Panc1 (cell line): ENCODE data around the gene ZNF202. TPM values are rescaled to one million over a fixed set of nuclear protein-coding genes. Genes with fewer than 3 reads are reported as not detected.
"Not testable (repeated sequence)": the region's sequence is repeated elsewhere in the genome, so short reads cannot be mapped to it uniquely, and the experiment has no call there.

ENCODE experiments used
- ATAC-seq: fragments of 200-7000 bp; cut with Tn5 transposase; 2 replicates; pipeline ENCODE4 v1.9.1; 2020; ENCODE audit warnings: mild to moderate bottlenecking, moderate library complexity
- BruUV-seq: library from RNA; stranded (reverse); fragments of 400-500 nt; replicated peaks from 2 replicates; lab custom pipeline; 2021; lab: Mats Ljungman, UMichigan
- CTCF ChIA-PET: fragments of 300-600 bp; sonication (Branson Sonifier 250); formaldehyde crosslinking; loops from one replicate; lab custom pipeline; 2022; ENCODE audit warnings: antibody characterized with exemption; lab: Charles Lee
- POLR2A ChIA-PET: fragments of 300-600 bp; sonication (Branson Sonifier 250); formaldehyde crosslinking; loops from one replicate; lab custom pipeline; 2022; ENCODE audit warnings: antibody characterized with exemption; lab: Charles Lee
- DNase-seq: peaks from one replicate; pipeline ENCODE4 v3.0.0-alpha.2; 2010; ENCODE audit warnings: low read depth, low spot score
- H3K27ac ChIP-seq: 2 replicates; pipeline ENCODE4 v1.5.1; 2011; ENCODE audit warnings: mild to moderate bottlenecking, low read length, inconsistent platforms
- H3K27me3 ChIP-seq: fragments of 200-500 bp; sonication (Bioruptor generic); 2 replicates; pipeline ENCODE4 v1.6.0; 2014; ENCODE audit warnings: low read length, inconsistent platforms; ENCODE audit not compliant: control insufficient read depth, insufficient read depth
- H3K36me3 ChIP-seq: fragments of 200-500 bp; sonication (Bioruptor generic); 2 replicates; pipeline ENCODE4 v1.5.1; 2014; ENCODE audit warnings: inconsistent platforms, mild to moderate bottlenecking, low read length, moderate library complexity; ENCODE audit not compliant: control insufficient read depth, insufficient read depth
- H3K4me1 ChIP-seq: 2 replicates; pipeline ENCODE4 v1.5.1; 2011; ENCODE audit warnings: inconsistent platforms, mild to moderate bottlenecking, low read length, moderate library complexity; ENCODE audit not compliant: control insufficient read depth, insufficient read depth
- H3K4me3 ChIP-seq, 2 experiments: 2 replicates each; pipeline ENCODE4 v1.5.1; 2011 to 2012; ENCODE audit warnings: low read depth in 2 of 2, low read length in 2 of 2, mild to moderate bottlenecking in 2 of 2, inconsistent platforms in 1 of 2, moderate library complexity in 1 of 2
- H3K9me3 ChIP-seq: fragments of 200-500 bp; sonication (Bioruptor generic); 2 replicates; pipeline ENCODE4 v1.5.1; 2014; ENCODE audit warnings: low read depth, mild to moderate bottlenecking, inconsistent platforms, low read length, moderate library complexity; ENCODE audit not compliant: control insufficient read depth, insufficient read depth
- CTCF ChIP-seq: fragments of 450-650 bp; IDR thresholded peaks from 2 replicates; pipeline ENCODE4 v1.5.1; 2017; ENCODE audit warnings: mild to moderate bottlenecking
- POLR2AphosphoS5 ChIP-seq: IDR thresholded peaks from 2 replicates; pipeline ENCODE4 v1.6.1; 2012; ENCODE audit warnings: mild to moderate bottlenecking, low read depth, low read length, moderate library complexity
- REST ChIP-seq, 2 experiments: IDR thresholded peaks; 2 replicates each; pipeline ENCODE4 v1.6.1; 2011 to 2012; ENCODE audit warnings: low read depth in 2 of 2, control low read depth in 1 of 2, low read length in 1 of 2, mild to moderate bottlenecking in 1 of 2, moderate library complexity in 1 of 2; ENCODE audit not compliant: insufficient read depth in 1 of 2
- SIN3A ChIP-seq: IDR thresholded peaks from 2 replicates; pipeline ENCODE4 v1.6.1; 2012; ENCODE audit warnings: low read depth, mild to moderate bottlenecking, low read length, moderate library complexity, borderline replicate concordance; ENCODE audit not compliant: insufficient read depth
- TCF7L2 ChIP-seq: IDR thresholded peaks from 2 replicates; pipeline ENCODE4 v1.6.1; 2011; ENCODE audit warnings: mild to moderate bottlenecking, low read depth, low read length, inconsistent platforms
- in situ Hi-C: cut with HindIII; loops from 2 replicates; pipeline ENCODE4 v1.10.0; 2016; ENCODE audit warnings: low sequenced_read_pairs, low pct_unique_long_range_greater_than_20kb
- intact Hi-C: fragments of 100-400 bp; cut with micrococcal nuclease; formaldehyde crosslinking; loops from one replicate; pipeline ENCODE4 v1.10.0; 2022; ENCODE audit not compliant: unreplicated experiment
- total RNA-seq: library from RNA; stranded (reverse); gene quantifications from one replicate; pipeline ENCODE4 v1.2.1, GENCODE V29; 2021; ENCODE audit not compliant: unreplicated experiment

ZNF202 gene
- total RNA-seq, 1 experiment from 2014 or later: 24.5 TPM

- Histone ChIP-seq H3K36me3 (no peaks in the 10 kb centered on the region), H3K4me3 (no peak overlapping the region), H3K9me3 (no peaks in the 10 kb centered on the region), H3K27ac (no peak overlapping the region), H3K27me3 (peaks cover 12% of the 10 kb centered on the region), H3K4me1 (no peaks in the 10 kb centered on the region)
- in situ Hi-C loops: no loop called here
- CTCF ChIA-PET: no interaction called here
- DNase-seq (no peak), ATAC-seq (no peak)
- intact Hi-C loops: no loop called here
- TF ChIP-seq CTCF: no peak; the same call in 1 of the 2 replicates
- TF ChIP-seq SIN3A: no peak
- no peak for TF ChIP-seq TCF7L2
- TF ChIP-seq REST (IDR thresholded peaks at IDR 0.05; ENCODE audit: insufficient read depth in 1 of 2, low read depth in 2 of 2, low read length in 1 of 2): no peak
- no peak for TF ChIP-seq POLR2AphosphoS5
- no TSS peak for BruUV-seq
- POLR2A ChIA-PET: no interaction called here
These were observed 23.0 kb downstream of the ZNF202 start for GRCh38 chr11:123718469-123718868.

GRCh38 chr11:123718063-123718462 is 23.4 kb downstream of the ZNF202 start:
- Histone ChIP-seq H3K27ac (no peak overlapping the region), H3K9me3 (no peaks in the 10 kb centered on the region), H3K36me3 (no peaks in the 10 kb centered on the region), H3K27me3 (peaks cover 12% of the 10 kb centered on the region), H3K4me1 (no peaks in the 10 kb centered on the region), H3K4me3 (no peak overlapping the region)
- BruUV-seq: no TSS peak
- no peak for TF ChIP-seq TCF7L2
- CTCF ChIA-PET: no interaction called here
- POLR2A ChIA-PET: no interaction called here
- intact Hi-C loops (no loop called here), in situ Hi-C loops (no loop called here)
- ATAC-seq: no peak
- no peak for DNase-seq

GRCh38 chr11:123712627-123713026 is 28.8 kb downstream of the ZNF202 start:
- ATAC-seq, H3K9me3 ChIP-seq, H3K36me3 ChIP-seq, H3K4me1 ChIP-seq, BruUV-seq, H3K4me3 ChIP-seq, CTCF ChIA-PET, intact Hi-C loops, POLR2A ChIA-PET, DNase-seq, in situ Hi-C loops, H3K27ac ChIP-seq: not testable (repeated sequence)
- peaks cover 12% of the 10 kb centered on the region for H3K27me3 ChIP-seq
